ENCODE results near the gene GEMIN7. TPM values are rescaled to one million over a fixed set of nuclear protein-coding genes. Genes with fewer than 3 reads are reported as not detected.

GEMIN7 gene
- total and polyA plus RNA-seq, 8 donors = 18.9 to 25.4 (median 21.5) TPM

GRCh38 chr19:45051929-45052579 lies 27.0 kb upstream of the GEMIN7 start:
- intact Hi-C loops (cut with DNase I) = no loop called here
- Histone ChIP-seq H3K27ac (no peak overlapping the region), H3K4me3 (no peak overlapping the region), H3K36me3 (peaks cover 0 to 66% of the 10 kb centered on the region in 2 donors), H3K4me1 (peaks cover 0 to 17% of the 10 kb centered on the region in 2 donors), H3K27me3 (no peaks in the 10 kb centered on the region), H3K9me3 (no peaks in the 10 kb centered on the region)
- DNase-seq = no peak
- ATAC-seq = no peak
- TF ChIP-seq CTCF (IDR thresholded peaks at IDR 0.05) = no peak

DNA sequence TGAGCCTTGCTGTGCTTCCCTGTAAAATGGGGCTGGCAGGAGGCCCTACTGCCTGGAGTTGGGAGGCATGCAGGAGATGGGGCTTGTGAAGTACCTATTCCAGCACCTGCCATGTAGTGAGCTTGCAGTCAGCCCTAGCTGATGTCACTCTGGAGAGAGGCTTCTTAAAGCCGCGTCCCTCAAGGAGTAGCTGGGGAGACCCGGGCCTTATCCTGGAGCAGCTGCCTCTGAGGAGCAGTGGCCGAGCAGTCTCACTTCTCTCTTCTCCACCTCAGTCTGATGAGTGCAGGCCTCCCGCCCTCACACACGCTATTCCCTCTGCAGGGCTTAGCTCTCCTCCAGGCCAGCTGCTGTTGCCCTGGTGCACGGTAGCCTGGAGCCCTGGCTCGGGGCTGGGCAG lies 22.2 kb upstream of the GEMIN7 start:
- no peak for TF ChIP-seq CTCF (IDR thresholded peaks at IDR 0.05)
- Histone ChIP-seq H3K27me3 (no peaks in the 10 kb centered on the region), H3K36me3 (peaks cover 0 to 100% of the 10 kb centered on the region in 2 donors), H3K27ac (no peak overlapping the region), H3K9me3 (no peaks in the 10 kb centered on the region), H3K4me1 (no peaks in the 10 kb centered on the region), H3K4me3 (no peak overlapping the region)
- ATAC-seq = no peak
- intact Hi-C loops (cut with DNase I) = no loop called here
- DNase-seq = no peak

- DNase-seq (no peak), ATAC-seq (no peak)
- H3K9me3 ChIP-seq = no peaks in the 10 kb centered on the region
- no peak overlapping the region for H3K27ac ChIP-seq
- TF ChIP-seq CTCF (IDR thresholded peaks at IDR 0.05) = no peak
- no peaks in the 10 kb centered on the region for H3K27me3 ChIP-seq
- no peak overlapping the region for H3K4me3 ChIP-seq
- intact Hi-C loops (cut with DNase I) = no loop called here
- H3K36me3 ChIP-seq = peaks cover 0 to 100% of the 10 kb centered on the region in 2 donors
- H3K4me1 ChIP-seq = no peaks in the 10 kb centered on the region
These were observed 21.6 kb upstream of the GEMIN7 start for GRCh38 chr19:45057444-45057843.

DNA sequence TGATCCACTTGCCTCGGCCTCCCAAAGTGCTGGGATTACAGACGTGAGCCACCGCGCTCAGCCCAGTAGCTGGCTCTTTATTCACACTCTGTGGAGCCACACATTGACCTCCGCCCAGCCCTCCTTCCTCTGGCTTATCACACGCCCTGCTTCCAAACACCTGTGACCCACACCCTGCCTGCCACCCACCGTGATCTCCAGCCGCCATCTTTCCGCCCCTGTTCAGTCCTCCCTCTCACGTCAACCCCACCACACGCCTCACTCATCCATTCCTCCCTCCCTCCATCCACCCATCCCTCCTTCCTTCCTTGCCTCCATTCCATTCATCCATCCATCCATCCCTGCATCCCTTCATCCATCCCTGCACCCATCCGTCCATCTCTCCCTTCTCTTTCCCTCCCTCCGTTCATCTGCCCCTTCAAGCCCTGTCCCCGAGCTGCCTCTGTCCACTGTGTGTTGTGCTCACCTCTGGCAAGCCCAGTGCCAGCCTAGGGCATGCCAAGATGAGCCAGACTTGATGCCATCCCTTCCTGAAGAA lies 20.4 kb upstream of the GEMIN7 start:
- Histone ChIP-seq H3K36me3 (peaks cover 0 to 100% of the 10 kb centered on the region in 2 donors), H3K27ac (no peak overlapping the region), H3K4me1 (no peaks in the 10 kb centered on the region), H3K4me3 (no peak overlapping the region), H3K27me3 (no peaks in the 10 kb centered on the region), H3K9me3 (no peaks in the 10 kb centered on the region)
- TF ChIP-seq CTCF (IDR thresholded peaks at IDR 0.05) = no peak
- ATAC-seq (no peak), DNase-seq (no peak)
- intact Hi-C loops (cut with DNase I) = no loop called here

GRCh38 chr19:45059258-45059965 lies 19.6 kb upstream of the GEMIN7 start:
- DNase-seq = peak in 2 of 4 donors; percentile 51 to 53
- Histone ChIP-seq H3K4me3 (no peak overlapping the region), H3K27me3 (no peaks in the 10 kb centered on the region), H3K4me1 (no peaks in the 10 kb centered on the region), H3K36me3 (peaks cover 0 to 100% of the 10 kb centered on the region in 2 donors), H3K27ac (no peak overlapping the region), H3K9me3 (no peaks in the 10 kb centered on the region)
- intact Hi-C loops (cut with DNase I) = no loop called here
- TF ChIP-seq CTCF (IDR thresholded peaks at IDR 0.05) = peak; percentile 74 to 81
- ATAC-seq = peak; percentile 87

All from left lung (tissue), 10 donors.